Measurements from ENCODE around the gene LHFPL2. TPM values are rescaled to one million over a fixed set of nuclear protein-coding genes. Genes with fewer than 3 reads are reported as not detected.

Gene LHFPL2
- polyA plus RNA-seq, 3 donors, result 3.7 to 11.6 (median 7.3) TPM

- peak overlapping the region; percentile 2 for H3K4me2 ChIP-seq (replicated peaks; ENCODE audit: extremely low read depth, low read length, poor library complexity, severe bottlenecking)
- Mint-ChIP-seq H3K36me3 (peaks cover 22 to 26% of the 10 kb centered on the region in 2 donors), H3K4me3 (peak overlapping the region in 1 of 2 donors; percentile 8), H3K27me3 (ENCODE audit: low read depth in 3 of 3) (peaks cover 0 to 6% (median 2%) of the 10 kb centered on the region in 3 donors), H3K4me1 (peaks cover 47% of the 10 kb centered on the region), H3K27ac (peak overlapping the region; percentile 83 to 94 (median 91)), H3K9me3 (no peaks in the 10 kb centered on the region)
- H3K9me3 ChIP-seq (replicated peaks in 1 of 2; ENCODE audit: control insufficient read depth in 1 of 2, insufficient read depth in 1 of 2, low read length in 2 of 2), result no peaks in the 10 kb centered on the region
- H3K9ac ChIP-seq (ENCODE audit: insufficient read depth, low read length, poor library complexity, severe bottlenecking), result no peak overlapping the region
- no peak overlapping the region for H3K4me3 ChIP-seq (replicated peaks in 1 of 3; ENCODE audit: low read depth in 2 of 3, low read length in 3 of 3)
- TF ChIP-seq CTCF (IDR thresholded peaks at IDR 0.05), result no peak
- H3K4me1 ChIP-seq (ENCODE audit: control insufficient read depth in 1 of 2, insufficient read depth in 2 of 2, low read length in 2 of 2), result peaks cover 34 to 36% of the 10 kb centered on the region in 2 donors
- peaks cover 0 to 9% of the 10 kb centered on the region in 2 donors for H3K36me3 ChIP-seq (replicated peaks in 1 of 2; ENCODE audit: control insufficient read depth in 1 of 2, insufficient read depth in 2 of 2, low read length in 2 of 2)
- intact Hi-C loops (cut with micrococcal nuclease), result no loop called here
- no peaks in the 10 kb centered on the region for H3K79me2 ChIP-seq (ENCODE audit: insufficient read depth, low read length)
- no peak overlapping the region for H2AFZ ChIP-seq (ENCODE audit: insufficient read depth, low read depth, low read length, poor library complexity, severe bottlenecking)
- H3K27me3 ChIP-seq (ENCODE audit: control insufficient read depth in 2 of 2, insufficient read depth in 2 of 2, low read length in 2 of 2), result no peaks in the 10 kb centered on the region
- peak overlapping the region; percentile 67 to 69 for H3K27ac ChIP-seq (ENCODE audit: low read depth in 1 of 2, low read length in 2 of 2)
- WGBS (ENCODE audit: insufficient coverage), result 30% methylated on average over 2 of the region's 7 CpGs
- H4K20me1 ChIP-seq (ENCODE audit: insufficient read depth, low read length), result no peaks in the 10 kb centered on the region
- peak; percentile 80 to 89 (median 88) for DNase-seq
Observed at GRCh38 chr5:78540335-78541085, 108.1 kb downstream of the LHFPL2 start.

DNA sequence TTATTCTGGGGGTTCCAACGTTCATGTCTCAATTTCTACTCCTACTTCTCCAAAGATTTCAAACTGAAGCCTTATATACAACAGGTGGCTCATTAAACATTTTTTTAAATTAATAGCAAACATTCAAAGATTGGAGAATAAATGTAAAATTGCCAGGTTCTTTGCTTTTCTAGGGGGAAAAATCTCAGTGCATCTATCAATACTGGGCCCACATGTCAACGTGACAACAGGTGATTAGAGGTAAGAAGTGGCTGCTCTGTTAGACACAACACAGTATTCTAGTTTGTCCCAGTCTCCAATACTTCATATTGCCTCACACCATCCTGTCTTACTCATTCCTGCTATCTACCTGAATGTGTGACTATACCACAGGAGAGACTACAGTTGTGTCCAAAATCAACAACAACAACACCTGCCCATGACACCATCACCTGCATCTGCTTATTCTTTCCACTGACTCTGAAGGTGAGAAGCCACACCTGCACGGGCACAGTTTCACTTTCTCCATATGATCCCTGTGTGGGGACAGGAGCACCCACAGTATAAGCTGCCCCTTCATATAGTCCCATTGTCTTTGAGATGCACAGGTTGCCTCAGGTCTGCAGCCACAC lies 110.2 kb downstream of the LHFPL2 start:
- no peaks in the 10 kb centered on the region for H3K9me3 Mint-ChIP-seq
- H4K20me1 ChIP-seq (ENCODE audit: insufficient read depth, low read length), result no peaks in the 10 kb centered on the region
- H3K27ac Mint-ChIP-seq, result peak overlapping the region in 2 of 7 donors; percentile 4 to 85
- peaks cover 55 to 56% of the 10 kb centered on the region in 2 donors for H3K4me1 ChIP-seq (ENCODE audit: control insufficient read depth in 1 of 2, insufficient read depth in 2 of 2, low read length in 2 of 2)
- intact Hi-C loops (cut with micrococcal nuclease), result no loop called here
- no peak overlapping the region for H3K4me2 ChIP-seq (replicated peaks; ENCODE audit: extremely low read depth, low read length, poor library complexity, severe bottlenecking)
- H3K9ac ChIP-seq (ENCODE audit: insufficient read depth, low read length, poor library complexity, severe bottlenecking), result no peak overlapping the region
- no peak overlapping the region for H3K27ac ChIP-seq (ENCODE audit: low read depth in 1 of 2, low read length in 2 of 2)
- no peaks in the 10 kb centered on the region for H3K36me3 ChIP-seq (replicated peaks in 1 of 2; ENCODE audit: control insufficient read depth in 1 of 2, insufficient read depth in 2 of 2, low read length in 2 of 2)
- H3K4me1 Mint-ChIP-seq, result peaks cover 63% of the 10 kb centered on the region
- H3K27me3 Mint-ChIP-seq (ENCODE audit: low read depth in 3 of 3), result peaks cover 0 to 6% (median 3%) of the 10 kb centered on the region in 3 donors
- H3K9me3 ChIP-seq (replicated peaks in 1 of 2; ENCODE audit: control insufficient read depth in 1 of 2, insufficient read depth in 1 of 2, low read length in 2 of 2), result no peaks in the 10 kb centered on the region
- no peaks in the 10 kb centered on the region for H3K27me3 ChIP-seq (ENCODE audit: control insufficient read depth in 2 of 2, insufficient read depth in 2 of 2, low read length in 2 of 2)
- no peak overlapping the region for H2AFZ ChIP-seq (ENCODE audit: insufficient read depth, low read depth, low read length, poor library complexity, severe bottlenecking)
- no peak overlapping the region for H3K4me3 ChIP-seq (replicated peaks in 1 of 3; ENCODE audit: low read depth in 2 of 3, low read length in 3 of 3)
- H3K79me2 ChIP-seq (ENCODE audit: insufficient read depth, low read length), result no peaks in the 10 kb centered on the region
- 100% methylated on average over 1 of the region's 3 CpGs for WGBS (ENCODE audit: insufficient coverage)
- no peak for TF ChIP-seq CTCF (IDR thresholded peaks at IDR 0.05)
- H3K4me3 Mint-ChIP-seq, result no peak overlapping the region
- peaks cover 5 to 10% of the 10 kb centered on the region in 2 donors for H3K36me3 Mint-ChIP-seq
- no peak for DNase-seq

Measured in CD14-positive monocyte (primary cell).